COR-L47 (cell line): ENCODE data around the gene RNF227.
"Not testable (repeated sequence)": the region's sequence is repeated elsewhere in the genome, so short reads cannot be mapped to it uniquely, and the experiment has no call there.

ENCODE experiments used
- DNase-seq: peaks from one replicate; lab custom pipeline; 2025; lab: John Stamatoyannopoulos, UW

RNF227 gene

DNA sequence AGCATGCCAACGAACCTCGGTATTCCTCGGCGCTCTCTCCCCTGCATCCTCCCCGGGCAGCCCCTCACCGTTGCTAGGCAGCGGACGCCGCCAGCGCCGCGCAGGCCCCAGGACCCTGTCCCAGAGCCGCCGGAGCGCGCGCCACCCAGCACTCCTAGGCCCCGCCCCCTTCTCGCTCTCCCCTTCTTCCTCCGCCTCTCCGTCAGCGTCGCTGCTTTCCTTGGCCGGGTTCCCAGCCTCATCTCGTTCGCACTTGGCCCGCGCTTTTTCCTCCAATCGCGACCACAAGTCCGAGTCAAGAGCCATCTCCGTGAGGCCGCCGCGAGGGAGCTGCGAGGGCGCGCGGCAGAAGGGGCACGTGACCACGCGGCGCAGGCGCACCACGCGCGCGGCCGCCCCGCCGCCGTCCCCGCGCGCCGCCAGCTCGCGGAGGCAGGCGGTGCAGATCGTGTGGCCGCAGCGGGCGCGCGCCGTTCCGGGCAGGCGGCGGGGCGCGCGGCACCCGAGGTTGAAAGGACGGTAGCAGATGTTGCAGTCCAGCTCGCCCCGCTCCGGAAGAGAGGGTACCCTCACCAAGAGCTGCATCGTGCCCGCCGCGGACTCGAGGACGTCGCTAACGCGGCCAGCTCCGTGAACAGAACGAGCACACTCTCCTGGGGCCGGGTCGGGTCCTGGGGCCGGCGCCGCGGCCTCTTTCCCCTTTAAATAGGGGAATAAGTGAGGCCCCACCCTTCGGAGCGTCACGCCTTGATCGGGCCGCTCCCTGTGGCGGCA is at the start of gene RNF227:
Gene RNF227 (minus strand): TSS at position 679 of the 774 bp plus-strand sequence. CDS start 94 bp downstream, at position 585.
- peak; percentile 92 for DNase-seq

DNA sequence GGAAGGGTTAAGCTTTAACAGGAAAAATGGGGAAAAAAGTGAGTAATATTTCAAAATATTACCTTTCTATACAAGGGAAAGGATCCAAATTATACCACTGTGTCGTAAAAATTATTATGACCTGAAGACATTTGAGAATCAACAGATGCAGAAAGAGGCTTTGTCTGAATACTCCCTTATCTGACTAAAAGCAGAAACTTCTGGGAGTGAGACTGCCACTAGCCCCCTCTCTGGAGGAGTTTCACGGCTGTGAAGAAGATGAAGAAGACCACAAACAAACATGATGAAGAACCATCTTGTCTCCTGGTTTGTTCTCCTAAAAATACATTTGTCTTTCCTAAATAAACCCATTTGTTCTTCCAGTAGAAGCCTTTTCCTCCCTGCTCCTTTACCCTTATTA is 45.3 kb upstream of the RNF227 start:
- no peak for DNase-seq

DNA sequence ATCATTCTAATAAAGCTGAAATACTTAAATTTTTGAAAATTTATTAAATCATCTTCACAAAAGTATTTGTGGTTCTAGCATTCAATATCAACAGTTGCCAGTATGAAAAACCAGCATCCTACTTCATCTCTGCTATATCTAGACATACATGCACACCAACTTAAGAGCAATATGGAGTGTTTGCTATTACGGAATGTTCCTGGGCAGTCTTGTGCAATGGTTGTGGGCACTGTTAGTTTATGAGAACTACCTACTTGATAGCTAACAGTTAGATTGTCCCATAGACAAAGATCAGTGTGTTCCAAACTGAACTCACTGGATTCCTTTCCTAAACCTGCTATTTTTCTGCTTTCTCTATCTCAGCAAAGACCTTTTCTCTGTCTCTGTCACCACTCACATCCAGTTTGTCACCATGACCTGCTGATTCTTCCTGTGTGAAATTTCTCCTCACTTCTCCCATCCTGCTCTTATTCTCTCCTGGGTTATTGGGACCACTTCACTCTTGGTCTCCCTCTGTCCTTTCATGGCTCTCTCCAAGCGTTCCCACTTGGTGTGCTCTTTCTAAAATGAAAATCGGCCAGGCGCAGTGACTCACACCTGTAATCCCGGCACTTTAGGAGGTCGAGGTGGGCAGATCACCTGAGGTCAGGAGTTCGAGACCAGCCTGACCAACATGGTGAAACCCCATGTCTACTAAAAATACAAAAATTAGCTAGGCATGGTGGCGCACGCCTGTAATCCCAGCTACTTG is 43.6 kb upstream of the RNF227 start:
- DNase-seq = no peak

DNA sequence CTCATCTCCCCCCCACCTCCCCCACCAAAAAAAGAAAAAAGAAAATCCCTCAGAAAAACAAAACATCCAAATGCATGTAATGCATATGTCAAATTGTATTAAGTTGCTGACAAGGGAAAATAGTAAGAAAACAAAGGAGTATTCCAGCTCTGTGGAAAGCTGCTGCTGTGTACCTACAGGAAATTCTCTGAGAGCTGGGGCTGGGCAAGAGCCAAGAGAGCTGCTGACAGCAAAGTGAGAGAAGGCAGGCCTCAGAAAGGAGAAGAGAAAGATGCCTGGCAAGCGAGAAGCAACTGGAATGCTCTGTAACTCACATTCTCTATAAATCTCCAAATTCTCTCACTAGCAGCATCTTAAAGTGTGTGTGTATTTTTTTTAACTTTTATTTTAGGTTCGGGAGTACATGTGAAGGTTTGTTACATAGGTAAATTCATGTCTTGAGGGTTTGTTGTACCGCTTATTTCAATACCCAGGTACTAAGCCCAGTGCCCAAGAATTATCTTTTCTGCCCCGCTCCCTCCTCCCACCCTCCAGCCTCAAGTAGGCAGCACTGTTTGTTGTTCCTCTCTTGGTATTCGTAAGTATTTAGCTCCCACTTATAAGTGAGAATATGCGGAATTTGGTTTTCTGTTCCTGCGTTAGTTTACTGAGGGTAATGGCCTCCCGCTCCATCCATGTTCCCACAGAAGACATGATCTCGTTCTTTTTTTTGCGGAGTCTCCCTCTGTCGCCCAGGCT is 40.3 kb upstream of the RNF227 start:
- no peak for DNase-seq

- no peak for DNase-seq
Observed at GRCh38 chr17:7955414-7956227, 39.5 kb upstream of the RNF227 start.

DNA sequence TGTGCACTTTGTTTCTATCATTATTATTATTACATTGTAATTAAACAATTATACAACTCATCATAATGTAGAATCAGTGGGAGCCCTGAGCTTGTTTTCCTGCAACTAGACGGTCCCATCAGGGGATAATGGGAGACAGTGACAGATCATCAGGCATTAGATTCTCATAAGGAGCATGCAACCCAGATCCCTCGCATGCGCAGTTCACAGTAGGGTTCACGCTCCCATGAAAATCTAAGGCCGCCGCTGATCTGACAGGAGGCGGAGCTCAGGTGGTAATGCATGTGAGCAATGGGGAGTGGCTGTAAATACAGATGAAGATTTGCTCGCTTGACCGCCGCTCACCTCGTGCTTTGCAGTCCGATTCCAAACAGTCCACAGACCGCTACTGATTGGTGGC is 37.2 kb upstream of the RNF227 start:
- DNase-seq = not testable (repeated sequence)

- DNase-seq = no peak
Observed at GRCh38 chr17:7951143-7951792, 35.2 kb upstream of the RNF227 start.

GRCh38 chr17:7950578-7950977 is 34.5 kb upstream of the RNF227 start:
- DNase-seq = no peak

GRCh38 chr17:7947651-7948050 is 31.6 kb upstream of the RNF227 start:
- DNase-seq = no peak

GRCh38 chr17:7946441-7946840 is 30.4 kb upstream of the RNF227 start:
- DNase-seq = no peak

DNA sequence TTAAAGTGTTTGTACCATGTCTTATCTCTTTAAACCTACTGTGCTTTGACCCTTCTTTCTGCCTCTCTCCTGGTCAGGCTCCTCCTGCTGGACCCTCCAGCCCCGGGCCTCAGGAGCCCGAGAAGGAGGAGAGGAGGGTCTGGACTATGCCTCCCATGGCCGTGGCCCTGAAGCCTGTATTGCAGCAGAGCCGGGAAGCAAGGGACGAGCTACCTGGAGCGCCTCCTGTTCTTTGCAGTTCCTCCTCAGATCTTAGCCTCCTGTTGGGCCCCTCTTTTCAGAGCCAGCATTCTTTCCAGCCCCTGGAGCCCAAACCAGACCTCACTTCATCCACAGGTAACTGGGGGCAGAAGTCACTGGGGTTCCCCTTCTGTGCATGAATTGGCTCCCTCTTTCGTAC is 29.6 kb upstream of the RNF227 start:
- DNase-seq = no peak

- DNase-seq = no peak
Observed at GRCh38 chr17:7944326-7944725, 28.2 kb upstream of the RNF227 start.

GRCh38 chr17:7943291-7943690 is 27.2 kb upstream of the RNF227 start:
- DNase-seq = no peak

- DNase-seq = no peak
Observed at GRCh38 chr17:7940743-7941142, 24.7 kb upstream of the RNF227 start.

DNA sequence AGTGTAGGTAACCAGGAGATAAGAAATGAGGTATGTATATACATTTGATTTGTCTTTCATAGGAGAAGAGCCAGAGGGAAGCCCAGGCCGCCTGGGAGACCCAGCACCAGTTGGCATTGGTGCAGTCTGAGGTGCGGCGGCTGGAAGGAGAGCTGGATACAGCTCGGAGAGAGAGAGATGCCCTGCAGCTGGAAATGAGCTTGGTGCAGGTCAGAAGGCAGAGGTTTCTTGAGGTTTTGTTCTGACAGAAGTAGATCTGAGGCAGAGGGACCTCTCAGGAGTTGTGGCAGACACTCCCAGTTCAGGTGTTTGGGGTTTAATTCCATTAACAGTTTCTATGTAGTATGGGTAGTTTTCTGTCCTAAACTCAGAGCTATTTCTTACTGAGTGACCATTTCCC is 23.9 kb upstream of the RNF227 start:
- DNase-seq = no peak

DNA sequence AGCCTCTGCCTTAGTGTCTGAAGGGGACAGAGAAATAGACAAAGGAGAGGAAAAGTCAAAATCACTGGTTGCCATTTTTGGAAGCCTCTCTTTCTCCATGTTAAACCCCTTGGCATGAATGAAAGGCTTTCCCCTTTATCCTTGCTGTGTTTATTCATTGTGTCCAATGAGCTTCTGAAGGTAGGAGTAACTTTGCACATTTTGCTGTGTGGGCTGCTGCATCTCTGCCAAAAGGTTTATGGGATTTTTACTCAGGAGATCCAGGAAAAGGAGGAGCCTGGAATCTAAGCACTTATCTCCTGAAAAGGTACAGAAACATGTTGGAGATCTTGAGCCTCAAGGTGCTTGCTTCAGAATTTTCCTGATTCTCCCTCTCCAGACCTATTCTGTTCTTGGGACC is 19.8 kb upstream of the RNF227 start:
- no peak for DNase-seq

- DNase-seq = no peak
Observed at GRCh38 chr17:7932949-7933348, 16.9 kb upstream of the RNF227 start.

DNA sequence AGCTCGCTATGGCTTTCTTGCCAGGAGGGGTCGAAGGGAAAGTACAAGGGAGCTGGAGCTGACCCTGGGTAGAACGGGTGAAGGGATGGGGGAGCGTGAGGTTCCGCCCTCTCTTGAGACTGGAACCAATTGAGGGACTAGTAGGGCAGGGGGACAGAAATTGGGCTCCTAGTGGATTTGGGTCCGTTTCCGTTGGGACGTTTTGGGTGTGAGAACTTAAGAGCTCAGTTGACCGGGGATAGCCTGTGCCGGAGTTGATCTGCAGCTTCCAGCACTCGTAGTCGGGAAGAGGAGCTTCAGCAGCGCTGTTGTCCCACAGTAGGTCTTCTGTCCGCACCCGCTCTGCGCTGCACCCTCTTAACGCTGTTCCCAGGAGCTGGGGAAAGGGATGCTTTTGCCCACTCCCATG is 16.4 kb upstream of the RNF227 start:
- no peak for DNase-seq

- peak; percentile 92 for DNase-seq
Observed at GRCh38 chr17:7931709-7932482, 15.8 kb upstream of the RNF227 start, which contains the start of the genes CNTROB and TRAPPC1. CNTROB (plus strand) TSS chr17:7932206; CDS start chr17:7933080, 874 bp downstream. TRAPPC1 (minus strand) TSS chr17:7931946; CDS start chr17:7931829, 117 bp downstream.
